ENCODE data around the gene OR6C68. TPM values are rescaled to one million over a fixed set of nuclear protein-coding genes. Genes with fewer than 3 reads are reported as not detected.
"Not testable (repeated sequence)": the region's sequence is repeated elsewhere in the genome, so short reads cannot be mapped to it uniquely, and the experiment has no call there.

The OR6C68 gene
- not detected in 2 replicates for total RNA-seq (2014; rRNA removed; shearing (Covaris generic))
- not detected in 2 replicates for polyA plus RNA-seq (2014; cell fraction: nucleus; rRNA removed)

DNA sequence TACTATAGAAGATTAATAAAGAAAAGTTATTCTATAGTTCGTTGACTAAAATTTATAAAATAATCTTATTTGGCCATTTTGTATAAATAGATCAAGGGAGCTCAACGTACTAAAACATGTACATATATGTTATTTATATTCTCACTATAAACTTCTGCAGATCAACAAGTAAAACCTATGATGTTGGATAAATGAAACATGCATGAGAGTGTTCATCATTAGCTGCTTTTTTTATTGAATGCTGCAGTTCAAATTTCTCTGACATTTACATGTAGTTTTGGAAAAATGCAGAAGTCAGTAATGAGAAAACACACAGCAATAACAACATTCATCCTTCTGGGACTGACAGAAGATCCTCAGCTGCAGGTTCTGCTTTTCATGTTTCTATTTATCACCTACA lies at the start of gene OR6C68:
Gene OR6C68 (plus strand): TSS at position 301 of the 400 bp plus-strand sequence. CDS start 0 bp downstream, at position 301.
- DNase-seq (ENCODE audit: extremely low read depth, low read depth), result no peak

DNA sequence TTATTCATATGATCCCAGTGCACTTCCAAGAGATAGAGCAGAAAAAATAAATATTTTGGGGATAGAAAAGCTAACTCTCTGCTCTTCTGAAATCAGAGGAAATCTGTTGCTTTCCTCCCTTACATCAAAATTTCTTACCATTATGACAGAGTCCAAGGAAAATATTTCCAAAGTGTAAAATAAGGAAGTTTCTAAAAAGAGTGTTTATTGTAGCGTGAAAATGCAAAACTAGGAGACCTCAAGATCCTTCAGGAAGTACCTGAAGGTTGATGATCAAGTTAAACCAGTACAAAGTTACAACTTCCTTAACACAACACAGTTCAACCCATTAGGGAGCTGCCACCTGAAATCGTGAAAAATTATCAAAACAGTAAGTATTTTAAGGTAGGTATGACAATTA lies 48.4 kb upstream of the OR6C68 start, which contains the start of gene OR6C2:
Gene OR6C2 (plus strand): TSS at position 301 of the 400 bp plus-strand sequence. CDS start 8,138 bp downstream, outside the sequence.
- no peak for DNase-seq (ENCODE audit: extremely low read depth, low read depth)

DNA sequence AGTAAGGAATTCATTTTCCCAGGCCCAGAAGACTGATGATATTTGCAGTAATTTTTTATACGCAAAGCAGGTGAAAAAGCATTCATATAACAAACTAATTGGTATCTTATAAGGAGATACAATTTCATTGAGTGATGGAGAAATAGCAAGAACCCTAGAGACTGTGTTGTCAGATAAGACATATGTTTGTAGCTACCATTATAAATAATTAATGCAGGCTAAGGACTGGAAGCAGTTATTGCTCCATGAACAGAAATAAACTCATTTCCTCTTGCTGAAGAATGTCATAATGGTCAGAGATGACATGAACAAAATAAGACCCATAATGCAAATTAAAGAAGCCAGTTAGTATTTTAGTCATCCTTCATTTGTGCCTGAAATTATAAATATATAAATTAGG lies 46.8 kb upstream of the OR6C68 start:
- no peak for DNase-seq (ENCODE audit: extremely low read depth, low read depth)

DNA sequence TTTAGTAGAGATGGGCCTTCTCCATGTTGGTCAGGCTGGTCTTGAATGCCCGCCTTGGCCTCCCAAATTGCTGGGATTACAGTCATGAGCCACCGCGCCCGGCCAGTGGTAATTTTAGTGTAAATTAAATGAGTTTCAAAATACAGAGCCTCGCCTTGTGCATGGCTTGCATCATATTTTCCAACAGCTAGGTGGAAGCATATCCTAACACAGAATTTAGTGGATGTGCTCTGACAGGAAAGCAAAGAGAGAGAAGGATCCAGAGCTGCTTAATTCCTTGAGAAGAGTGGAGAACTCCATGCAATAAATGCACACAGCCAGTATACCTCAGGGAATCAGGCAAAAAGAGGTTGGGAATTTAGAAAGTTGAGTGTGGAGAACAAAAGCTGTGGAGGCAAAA lies 45.9 kb upstream of the OR6C68 start:
- no peak for DNase-seq (ENCODE audit: extremely low read depth, low read depth)

DNA sequence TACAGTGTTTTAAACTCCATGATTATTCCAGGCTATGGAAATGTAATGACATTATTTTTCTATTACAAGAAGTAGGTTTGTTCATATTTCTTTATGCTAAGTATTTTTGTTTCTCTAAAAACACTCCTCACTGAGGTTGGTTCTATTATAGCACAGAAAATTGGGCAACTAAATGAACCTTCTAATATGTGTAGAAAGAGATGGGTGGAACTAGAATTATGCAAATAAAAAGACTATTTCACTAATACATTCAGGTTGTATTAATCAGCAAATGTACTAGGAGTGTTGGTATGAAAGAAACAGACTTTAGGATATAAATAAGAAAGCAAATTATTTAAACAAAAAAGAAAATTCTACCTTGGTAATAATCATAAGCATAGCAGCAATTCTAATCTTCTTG lies 43.4 kb upstream of the OR6C68 start:
- DNase-seq (ENCODE audit: extremely low read depth, low read depth), result no peak

DNA sequence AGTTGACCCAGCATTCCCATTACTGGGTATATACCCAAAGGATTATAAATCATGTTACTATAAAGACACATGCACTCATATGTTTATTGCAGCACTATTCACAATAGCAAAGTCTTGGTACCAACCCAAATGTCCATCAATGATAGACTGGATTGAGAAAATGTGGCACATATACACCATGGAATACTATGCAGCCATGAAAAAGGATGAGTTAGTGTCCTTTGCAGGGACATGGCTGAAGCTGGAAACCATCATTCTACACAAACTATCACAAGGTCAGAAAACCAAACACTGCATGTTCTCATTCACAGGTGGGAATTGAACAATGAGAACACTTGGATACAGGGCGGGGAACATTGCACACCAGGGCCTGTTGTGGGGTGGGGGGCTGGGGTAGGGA lies 27.3 kb upstream of the OR6C68 start:
- DNase-seq (ENCODE audit: extremely low read depth, low read depth), result not testable (repeated sequence)

DNA sequence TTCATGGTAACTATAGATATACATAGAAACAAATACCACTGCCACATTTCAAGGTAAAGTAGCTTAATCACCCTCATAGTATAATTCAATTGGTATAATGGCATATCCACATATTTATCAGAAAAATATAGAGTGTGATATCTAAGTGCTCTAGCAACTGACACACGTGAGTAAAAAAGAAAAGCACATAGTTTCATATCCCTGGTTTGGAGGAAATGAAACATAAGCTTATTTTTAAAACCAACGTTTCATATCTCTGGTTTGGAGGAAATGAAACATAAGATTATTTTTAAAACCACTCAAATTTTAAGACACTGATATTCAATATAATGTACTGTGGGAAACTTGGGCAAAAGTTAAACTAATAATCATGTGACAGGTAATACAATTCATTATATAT lies 24.3 kb upstream of the OR6C68 start:
- no peak for DNase-seq (ENCODE audit: extremely low read depth, low read depth)

DNA sequence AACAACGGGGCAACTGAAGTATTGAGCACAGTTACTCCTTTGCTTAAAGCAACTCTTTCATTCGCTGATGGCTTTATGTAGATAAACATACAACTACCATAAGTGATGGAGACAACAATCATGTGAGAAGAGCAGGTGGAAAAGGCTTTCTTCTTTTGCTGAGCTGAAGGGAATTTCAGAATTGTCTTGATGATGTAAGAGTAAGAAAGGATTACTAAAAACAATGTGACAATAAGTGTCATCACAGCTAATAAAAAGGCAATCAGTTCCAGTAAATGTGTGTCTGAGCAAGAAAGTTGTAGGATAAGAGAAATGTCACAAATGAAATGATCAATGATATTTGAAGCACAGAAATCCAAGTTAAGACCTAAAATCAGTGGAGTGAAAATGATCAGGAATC lies 22.9 kb upstream of the OR6C68 start:
- DNase-seq (ENCODE audit: extremely low read depth, low read depth), result no peak

DNA sequence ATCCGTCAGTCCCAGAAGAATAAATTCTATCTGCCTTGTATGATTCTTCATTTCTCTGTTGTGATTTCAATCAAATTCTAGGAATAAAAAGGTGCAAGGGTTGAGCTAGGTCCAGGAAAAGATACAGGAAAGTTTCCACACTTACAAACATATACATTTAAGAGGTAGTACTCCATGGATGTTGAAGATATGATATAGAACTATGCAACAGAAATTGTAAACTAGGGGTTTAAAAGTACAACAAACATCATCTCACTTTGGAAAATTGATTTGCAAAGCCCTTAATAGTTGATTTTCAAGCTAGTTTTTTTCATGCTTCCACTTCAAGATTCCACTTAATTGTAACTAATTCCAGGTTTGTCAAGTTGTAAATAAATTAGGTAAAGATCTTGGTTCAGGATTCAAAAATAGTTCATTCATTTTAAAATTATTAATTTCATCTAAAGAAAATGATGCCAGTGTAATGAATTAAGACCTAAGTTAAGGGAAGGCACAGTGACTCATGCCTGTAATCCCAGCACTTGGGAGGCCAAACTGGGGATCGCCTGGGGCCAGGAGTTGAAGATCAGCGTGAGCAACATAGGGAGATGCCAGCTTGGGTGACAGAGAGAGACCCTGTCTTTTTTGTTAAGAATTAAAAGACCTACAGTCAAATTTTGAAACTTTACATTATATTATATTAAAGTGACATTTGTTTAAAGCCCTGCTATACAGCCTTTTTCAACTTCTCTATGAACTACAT lies 21.9 kb upstream of the OR6C68 start, which contains the start of gene OR6C70:
Gene OR6C70 (minus strand): TSS at position 51 of the 742 bp plus-strand sequence. CDS start 0 bp downstream, at position 51.
- DNase-seq (ENCODE audit: extremely low read depth, low read depth), result no peak

DNA sequence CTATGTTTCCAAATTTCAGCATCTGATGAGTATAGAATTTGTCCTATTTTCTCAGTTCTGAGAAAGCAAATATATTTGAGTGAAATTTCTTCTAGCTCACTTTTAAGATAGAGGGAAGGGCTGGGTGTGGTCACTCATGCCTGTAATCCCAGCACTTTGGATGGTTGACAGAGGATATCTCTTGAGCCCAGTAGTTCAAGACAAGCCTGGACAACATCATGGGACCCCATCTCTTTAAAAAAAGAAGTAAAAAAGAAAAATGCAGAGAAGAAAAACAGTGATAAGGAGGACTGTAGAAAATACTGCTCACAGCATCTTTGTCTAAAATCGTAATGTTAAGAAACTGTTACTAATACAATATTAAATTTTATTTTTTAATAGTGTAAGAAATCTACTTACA lies 19.9 kb upstream of the OR6C68 start:
- DNase-seq (ENCODE audit: extremely low read depth, low read depth), result no peak

DNA sequence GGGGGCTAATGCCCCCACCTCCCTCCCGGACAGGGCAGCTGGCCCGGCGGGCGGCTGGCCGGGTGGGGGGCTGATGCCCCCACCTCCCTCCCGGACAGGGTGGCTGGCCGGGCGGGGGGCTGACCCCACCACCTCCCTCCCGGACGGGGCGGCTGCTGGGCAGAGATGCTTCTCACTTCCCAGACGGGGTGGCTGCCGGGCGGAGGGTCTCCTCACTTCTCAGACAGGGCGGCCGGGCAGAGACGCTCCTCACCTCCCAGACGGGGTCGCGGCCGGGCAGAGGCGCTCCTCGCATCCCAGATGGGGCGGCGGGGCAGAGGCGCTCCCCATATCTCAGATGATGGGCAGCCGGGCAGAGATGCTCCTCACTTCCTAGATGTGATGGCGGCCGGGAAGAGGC lies 13.0 kb upstream of the OR6C68 start:
- not testable (repeated sequence) for DNase-seq (ENCODE audit: extremely low read depth, low read depth)

DNA sequence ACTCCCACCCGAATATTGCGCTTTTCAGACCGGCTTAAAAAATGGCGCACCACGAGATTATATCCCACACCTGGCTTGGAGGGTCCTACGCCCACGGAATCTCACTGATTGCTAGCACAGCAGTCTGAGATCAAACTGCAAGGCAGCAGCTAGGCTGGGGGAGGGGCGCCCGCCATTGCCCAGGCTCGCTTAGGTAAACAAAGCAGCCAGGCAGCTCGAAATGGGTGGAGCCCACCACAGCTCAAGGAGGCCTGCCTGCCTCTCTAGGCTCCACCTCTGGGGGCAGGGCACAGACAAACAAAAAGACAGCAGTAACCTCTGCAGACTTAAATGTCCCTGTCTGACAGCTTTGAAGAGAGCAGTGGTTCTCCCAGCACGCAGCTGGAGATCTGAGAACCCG lies 7.9 kb upstream of the OR6C68 start:
- DNase-seq (ENCODE audit: extremely low read depth, low read depth), result not testable (repeated sequence)

DNA sequence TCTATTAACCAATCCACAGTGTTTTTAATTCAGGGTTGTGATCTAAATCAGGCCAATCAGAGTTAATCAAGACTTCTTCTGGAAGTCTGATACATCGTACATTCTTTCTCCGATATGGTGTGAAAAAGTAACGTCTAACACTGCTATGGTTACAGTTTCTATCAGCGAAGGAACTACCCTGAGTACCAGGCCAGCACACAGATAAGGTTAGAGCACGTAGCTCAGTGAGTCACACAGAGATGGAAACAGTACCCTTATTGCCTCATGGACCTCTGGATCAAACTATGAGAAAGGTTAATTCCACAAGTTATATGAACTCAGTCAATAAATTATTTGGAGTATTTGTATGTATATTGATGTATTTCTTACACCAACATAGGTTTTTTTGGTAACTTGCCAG lies 3.3 kb downstream of the OR6C68 start:
- DNase-seq (ENCODE audit: extremely low read depth, low read depth), result no peak

DNA sequence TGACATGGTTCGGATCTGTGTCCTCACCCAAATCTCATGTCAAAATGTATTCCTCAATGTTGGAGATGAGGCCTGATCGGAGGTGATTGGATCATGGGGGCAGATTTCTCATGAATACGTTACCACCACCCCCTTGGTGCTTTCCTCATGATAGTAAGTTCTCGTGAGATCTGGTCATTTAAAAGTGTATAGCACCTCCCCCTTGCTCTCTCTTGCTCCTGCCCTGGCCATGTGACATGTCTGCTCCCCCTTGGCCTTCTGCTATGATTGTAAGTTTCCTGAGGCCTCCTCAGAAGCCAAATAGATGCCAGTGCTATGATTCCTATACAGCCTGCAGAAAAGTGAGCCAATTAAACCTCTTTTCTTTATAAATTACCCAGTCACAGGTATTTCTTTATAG lies 7.1 kb downstream of the OR6C68 start:
- no peak for DNase-seq (ENCODE audit: extremely low read depth, low read depth)

DNA sequence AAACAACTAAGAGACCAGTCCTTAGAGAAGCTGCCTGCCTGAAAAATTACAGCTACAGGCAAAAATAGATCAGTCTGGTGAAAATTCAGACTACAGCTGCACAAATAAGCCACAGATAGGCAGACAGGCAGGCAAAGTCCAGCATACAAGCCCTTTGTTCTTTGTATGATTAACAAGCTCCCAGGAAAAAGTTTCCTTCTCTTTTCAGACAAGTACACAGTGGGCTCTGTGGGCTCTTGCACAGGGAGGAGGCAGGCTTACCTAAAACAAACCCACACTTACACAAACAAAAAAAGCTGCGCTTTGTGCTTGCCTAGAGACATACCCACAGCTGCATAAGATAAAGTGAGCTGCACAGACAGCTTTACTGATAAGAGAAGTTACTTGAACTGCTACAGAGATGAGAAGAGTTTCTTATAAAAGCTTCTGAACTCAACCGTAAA lies 7.7 kb downstream of the OR6C68 start:
- no peak for DNase-seq (ENCODE audit: extremely low read depth, low read depth)

DNA sequence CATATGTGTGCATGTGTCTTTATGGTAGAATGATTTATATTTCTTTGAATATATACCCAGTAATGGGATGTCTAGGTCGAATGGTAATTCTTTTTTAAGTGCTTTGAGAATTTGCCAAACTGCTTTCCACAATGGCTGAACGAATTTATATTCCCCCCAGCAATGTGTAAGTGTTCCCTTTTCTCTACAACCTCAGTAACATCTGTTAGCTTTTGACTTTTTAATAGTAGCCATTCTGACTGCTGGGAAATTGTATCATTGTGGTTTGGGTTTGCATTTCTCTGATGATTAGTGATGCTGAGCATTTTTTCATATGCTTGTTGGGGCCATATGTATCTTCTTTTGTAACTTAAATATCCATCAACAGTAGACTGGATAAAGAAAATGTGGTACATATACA lies 9.4 kb downstream of the OR6C68 start:
- DNase-seq (ENCODE audit: extremely low read depth, low read depth), result no peak

DNA sequence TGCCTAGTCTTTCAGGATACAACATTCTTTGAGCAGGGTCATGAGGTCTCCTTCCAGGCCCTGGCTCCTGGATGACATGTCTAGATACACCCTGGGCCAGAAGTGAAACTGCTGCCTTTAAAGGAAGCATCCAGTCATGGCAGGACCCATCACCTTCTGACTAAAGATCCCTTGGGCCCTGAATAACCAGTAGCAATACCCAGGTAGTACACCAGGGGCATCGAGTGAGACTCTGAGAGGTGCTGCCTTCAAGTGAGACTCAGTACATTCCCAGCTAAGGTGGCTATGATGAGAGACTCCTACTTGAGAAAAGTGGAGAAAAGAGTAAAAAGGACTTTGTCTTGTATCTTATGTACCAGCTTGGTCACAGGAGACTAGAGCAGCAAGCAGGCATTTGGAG lies 23.5 kb downstream of the OR6C68 start:
- no peak for DNase-seq (ENCODE audit: extremely low read depth, low read depth)

DNA sequence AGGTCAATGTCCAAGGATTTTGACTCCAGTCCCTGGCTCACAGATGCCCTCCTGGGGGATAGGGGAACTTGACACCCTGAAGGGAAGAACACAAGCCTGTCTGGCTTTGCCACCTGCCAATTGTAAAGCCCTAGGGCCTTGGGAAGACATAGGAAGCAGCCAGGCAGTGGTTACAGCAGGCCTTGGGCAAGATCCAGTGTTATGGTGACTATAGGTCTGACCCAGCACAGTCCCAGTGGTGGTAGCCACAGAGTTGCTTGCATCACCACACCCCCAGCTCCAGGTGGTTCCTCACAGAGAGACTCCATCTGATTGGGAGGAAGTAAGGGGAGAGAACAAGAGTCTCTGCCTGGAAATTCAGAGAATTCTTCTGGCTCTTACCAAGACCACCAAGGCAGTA lies 24.2 kb downstream of the OR6C68 start:
- no peak for DNase-seq (ENCODE audit: extremely low read depth, low read depth)

All from NCI-H460 (cell line).